T-helper 22 cell (primary cell): ENCODE data around the gene PPP2R2B.

Source experiments
- DNase-seq: peaks from one replicate; pipeline ENCODE4 v3.0.0-alpha.2; 2020; ENCODE audit warnings: low read depth

The PPP2R2B gene

GRCh38 chr5:146827901-146828300 lies 50.7 kb downstream of the PPP2R2B start:
- DNase-seq, result no peak

- DNase-seq, result no peak
Observed at GRCh38 chr5:146825033-146825432, 53.5 kb downstream of the PPP2R2B start.

- no peak for DNase-seq
Observed at GRCh38 chr5:146821732-146822131, 56.8 kb downstream of the PPP2R2B start.

GRCh38 chr5:146820987-146821386 lies 57.6 kb downstream of the PPP2R2B start:
- no peak for DNase-seq

GRCh38 chr5:146818822-146819221 lies 59.7 kb downstream of the PPP2R2B start:
- no peak for DNase-seq

GRCh38 chr5:146817973-146818372 lies 60.6 kb downstream of the PPP2R2B start:
- DNase-seq, result no peak

GRCh38 chr5:146816775-146817387 lies 61.7 kb downstream of the PPP2R2B start:
- DNase-seq, result no peak

GRCh38 chr5:146815411-146815810 lies 63.1 kb downstream of the PPP2R2B start:
- DNase-seq, result no peak

GRCh38 chr5:146813346-146814157 lies 65.0 kb downstream of the PPP2R2B start:
- DNase-seq, result no peak

GRCh38 chr5:146805081-146805480 lies 73.5 kb downstream of the PPP2R2B start:
- no peak for DNase-seq

GRCh38 chr5:146802945-146803522 lies 75.5 kb downstream of the PPP2R2B start:
- no peak for DNase-seq

GRCh38 chr5:146799671-146800070 lies 78.9 kb downstream of the PPP2R2B start:
- DNase-seq, result no peak

GRCh38 chr5:146799231-146799630 lies 79.3 kb downstream of the PPP2R2B start:
- DNase-seq, result no peak

- no peak for DNase-seq
Observed at GRCh38 chr5:146797658-146798057, 80.9 kb downstream of the PPP2R2B start.

- no peak for DNase-seq
Observed at GRCh38 chr5:146796911-146797310, 81.6 kb downstream of the PPP2R2B start.

GRCh38 chr5:146796144-146796543 lies 82.4 kb downstream of the PPP2R2B start:
- no peak for DNase-seq

GRCh38 chr5:146794326-146795029 lies 84.1 kb downstream of the PPP2R2B start:
- DNase-seq, result no peak

- no peak for DNase-seq
Observed at GRCh38 chr5:146793709-146794108, 84.8 kb downstream of the PPP2R2B start.

- no peak for DNase-seq
Observed at GRCh38 chr5:146791471-146791870, 87.1 kb downstream of the PPP2R2B start.

GRCh38 chr5:146789712-146790653 lies 88.6 kb downstream of the PPP2R2B start:
- DNase-seq, result no peak

GRCh38 chr5:146788898-146789297 lies 89.7 kb downstream of the PPP2R2B start:
- DNase-seq, result no peak

- DNase-seq, result no peak
Observed at GRCh38 chr5:146785065-146785464, 93.5 kb downstream of the PPP2R2B start.
